Measurements from ENCODE around the gene SLC38A3. TPM values are rescaled to one million over a fixed set of nuclear protein-coding genes. Genes with fewer than 3 reads are reported as not detected.

Gene SLC38A3
- total and polyA plus RNA-seq, 2 donors (not counting 3 experiments of a cell fraction or from before 2014, with no cell fraction given) = 0.60 to 1.1 TPM

DNA sequence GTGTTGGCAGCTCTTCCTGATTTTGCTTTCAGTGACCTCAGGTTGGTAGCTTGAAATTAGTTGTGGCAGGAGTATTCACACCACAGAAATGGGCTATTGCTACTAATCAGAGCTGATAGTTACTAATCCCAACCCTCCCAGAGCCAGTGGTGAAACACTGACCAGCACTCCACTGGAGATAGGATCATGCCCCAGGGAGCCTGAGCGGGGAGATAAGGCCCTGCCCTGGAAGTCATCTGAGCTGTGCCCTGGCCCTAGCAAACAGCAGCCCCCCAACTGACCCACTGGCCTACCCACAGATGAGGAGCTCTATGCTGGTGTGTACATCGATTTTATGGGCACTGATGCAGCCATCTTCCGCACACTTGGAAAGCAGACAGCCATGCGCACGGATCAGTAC, 23.1 kb upstream of the SLC38A3 start:
- Histone ChIP-seq H3K27me3 (ENCODE audit: control insufficient read depth in 2 of 2, insufficient read depth in 2 of 2, low read length in 2 of 2) (no peaks in the 10 kb centered on the region), H3K4me2 (ENCODE audit: insufficient read depth, low read length) (no peak overlapping the region), H3K4me3 (replicated peaks in 1 of 3; ENCODE audit: insufficient read depth in 1 of 3, low read depth in 1 of 3, low read length in 3 of 3) (no peak overlapping the region), H3K36me3 (ENCODE audit: control insufficient read depth in 2 of 2, extremely low read depth in 1 of 2, insufficient read depth in 2 of 2, low read length in 2 of 2) (peaks cover 2 to 44% of the 10 kb centered on the region in 2 experiments), H3K9me3 (replicated peaks; ENCODE audit: control insufficient read depth, insufficient read depth, low read length) (no peaks in the 10 kb centered on the region), H3K27ac (ENCODE audit: insufficient read depth, low read depth, low read length) (no peak overlapping the region), H3K9me1 (replicated peaks; ENCODE audit: control insufficient read depth, extremely low read depth, insufficient read depth, low read length) (no peaks in the 10 kb centered on the region), H3K4me1 (ENCODE audit: control insufficient read depth, extremely low read depth, insufficient read depth, low read length) (no peaks in the 10 kb centered on the region), H2AFZ (ENCODE audit: low read depth, low read length) (no peak overlapping the region), H3K9ac (replicated peaks; ENCODE audit: extremely low read depth, insufficient read depth, low read length) (no peak overlapping the region), H3K79me2 (ENCODE audit: control insufficient read depth, insufficient read depth, low read length) (no peaks in the 10 kb centered on the region), H4K20me1 (replicated peaks; ENCODE audit: control insufficient read depth, extremely low read depth, insufficient read depth, low read length) (no peaks in the 10 kb centered on the region)
- no peak for TF ChIP-seq CTCF (IDR thresholded peaks at IDR 0.05; ENCODE audit: extremely low read depth in 1 of 2, insufficient read depth in 1 of 2, low read depth in 1 of 2, low read length in 2 of 2)
- TF ChIP-seq POLR2A (IDR thresholded peaks at IDR 0.05; ENCODE audit: low read depth, low read length) = no peak
- TF ChIP-seq EZH2 (IDR thresholded peaks at IDR 0.05; ENCODE audit: borderline replicate concordance, low read depth, low read length, severe bottlenecking) = no peak
- TF ChIP-seq, protein P1, sequence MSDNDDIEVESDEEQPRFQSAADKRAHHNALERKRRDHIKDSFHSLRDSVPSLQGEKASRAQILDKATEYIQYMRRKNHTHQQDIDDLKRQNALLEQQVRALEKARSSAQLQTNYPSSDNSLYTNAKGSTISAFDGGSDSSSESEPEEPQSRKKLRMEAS (IDR thresholded peaks at IDR 0.05; ENCODE audit: insufficient read depth, insufficient read length) = no peak
- TF ChIP-seq JUN (IDR thresholded peaks at IDR 0.05; ENCODE audit: borderline replicate concordance, insufficient read depth, insufficient read length, low read depth) = no peak
- no peak for TF ChIP-seq GATA2 (IDR thresholded peaks at IDR 0.05; ENCODE audit: insufficient read depth, insufficient read length, low read depth, low read length)
- TF ChIP-seq MYC (IDR thresholded peaks at IDR 0.05; ENCODE audit: low read depth, low read length) = no peak
- no peak for TF ChIP-seq POLR2AphosphoS5 (IDR thresholded peaks at IDR 0.05; ENCODE audit: insufficient read depth, low read depth, low read length)
- no peak for TF ChIP-seq FOS (IDR thresholded peaks at IDR 0.05; ENCODE audit: borderline replicate concordance, insufficient read depth, low read length)
- dilution Hi-C loops (cut with MboI; ENCODE audit: extremely low pct_ligation_motif_present, low sequenced_read_pairs) = loop anchor here (5.0 to 10.0 kb wide), 2 partner anchors 60 to 67 kb away; no protein-coding TSS in a partner anchor
- CTCF ChIA-PET = interaction anchor here (0.6 to 1.6 kb wide), 4 partner anchors 9 to 93 kb away, joined by 3 to 4 read pairs (median 4); no protein-coding TSS in a partner anchor
- DNase-seq (ENCODE audit: low read depth, low spot score) (no peak), FAIRE-seq (no peak)
- no TSS peak for BruUV-seq (replicated peaks)
- POLR2A ChIA-PET = interaction anchor here (1.2 kb wide), 1 partner anchor 9 kb away, joined by 3 read pairs; no protein-coding TSS in a partner anchor
- intact Hi-C loops (cut with micrococcal nuclease) = no loop called here
